ENCODE data around the gene PCBP1.

DNA sequence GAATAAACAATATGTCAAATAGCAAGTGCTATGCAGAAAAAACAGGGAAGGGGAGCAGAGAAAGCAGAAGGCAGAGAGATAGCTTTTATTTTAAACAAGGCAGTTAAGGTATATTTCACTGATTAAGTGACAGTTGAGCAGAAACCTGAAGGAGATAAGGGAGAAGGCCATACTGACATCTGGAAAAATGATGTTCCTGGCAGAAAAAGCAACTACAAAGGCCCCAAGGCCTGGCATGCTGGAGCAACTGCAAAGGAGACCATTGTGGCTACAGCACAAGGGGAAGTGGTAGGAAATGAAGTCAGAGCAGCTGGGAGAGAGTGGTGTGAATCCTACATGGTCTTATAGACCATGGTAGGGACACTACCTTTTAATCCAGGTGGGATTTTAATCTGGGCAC is 8.9 kb upstream of the PCBP1 start:
- TF ChIP-seq POLR2A (IDR thresholded peaks at IDR 0.05) (no peak), POLR2AphosphoS5 (IDR thresholded peaks at IDR 0.05; ENCODE audit: insufficient read depth in 1 of 2, low read depth in 1 of 2) (no peak)

All from vagina (tissue), 2 donors.